Measurements from ENCODE around the gene TBC1D22A. TPM values are rescaled to one million over a fixed set of nuclear protein-coding genes. Genes with fewer than 3 reads are reported as not detected.

The TBC1D22A gene
- total and polyA plus RNA-seq, 2 donors (not counting 3 experiments of a cell fraction or from before 2014, with no cell fraction given): 26.1 to 32.4 TPM

DNA sequence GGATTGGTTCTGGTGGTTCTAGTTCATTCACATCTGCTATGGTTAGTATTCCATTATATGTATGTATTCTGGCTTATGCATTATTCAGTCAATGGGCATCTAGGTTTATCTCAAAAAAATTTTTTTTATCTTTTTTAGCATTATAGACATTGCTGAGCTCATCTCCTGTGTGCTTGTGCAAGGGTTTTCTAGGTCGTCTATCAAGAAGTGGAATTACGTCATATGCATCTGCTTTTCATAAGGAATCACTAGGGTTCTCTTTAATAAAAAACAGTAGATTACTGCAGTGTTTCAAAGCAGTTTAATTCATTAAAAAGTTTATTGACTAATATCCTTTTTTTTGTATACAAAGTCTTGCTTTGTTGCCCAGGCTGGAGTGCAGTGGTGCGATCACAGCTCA lies 21.3 kb downstream of the TBC1D22A start:
- no TSS peak for BruUV-seq (replicated peaks)
- Histone ChIP-seq H3K9me3 (replicated peaks; ENCODE audit: control insufficient read depth, insufficient read depth, low read length) (no peaks in the 10 kb centered on the region), H2AFZ (ENCODE audit: low read depth, low read length) (no peak overlapping the region), H3K4me3 (replicated peaks in 1 of 3; ENCODE audit: insufficient read depth in 1 of 3, low read depth in 1 of 3, low read length in 3 of 3) (no peak overlapping the region), H3K27ac (ENCODE audit: insufficient read depth, low read depth, low read length) (no peak overlapping the region), H4K20me1 (replicated peaks; ENCODE audit: control insufficient read depth, extremely low read depth, insufficient read depth, low read length) (no peaks in the 10 kb centered on the region), H3K27me3 (ENCODE audit: control insufficient read depth in 2 of 2, insufficient read depth in 2 of 2, low read length in 2 of 2) (no peaks in the 10 kb centered on the region), H3K4me1 (ENCODE audit: control insufficient read depth, extremely low read depth, insufficient read depth, low read length) (peaks cover 5% of the 10 kb centered on the region), H3K79me2 (ENCODE audit: control insufficient read depth, insufficient read depth, low read length) (peaks cover 42% of the 10 kb centered on the region), H3K4me2 (ENCODE audit: insufficient read depth, low read length) (no peak overlapping the region), H3K9ac (replicated peaks; ENCODE audit: extremely low read depth, insufficient read depth, low read length) (no peak overlapping the region), H3K9me1 (replicated peaks; ENCODE audit: control insufficient read depth, extremely low read depth, insufficient read depth, low read length) (no peaks in the 10 kb centered on the region), H3K36me3 (ENCODE audit: control insufficient read depth in 2 of 2, extremely low read depth in 1 of 2, insufficient read depth in 2 of 2, low read length in 2 of 2) (no peaks in the 10 kb centered on the region)
- DNase-seq (ENCODE audit: low read depth, low spot score) (no peak), FAIRE-seq (no peak)
- ChIA-PET POLR2A (no interaction called here), CTCF (no interaction called here)
- TF ChIP-seq FOS (IDR thresholded peaks at IDR 0.05; ENCODE audit: borderline replicate concordance, insufficient read depth, low read length) (no peak), MYC (IDR thresholded peaks at IDR 0.05; ENCODE audit: low read depth, low read length) (no peak)
- intact Hi-C loops (cut with micrococcal nuclease) (no loop called here), dilution Hi-C loops (cut with MboI; ENCODE audit: extremely low pct_ligation_motif_present, low sequenced_read_pairs) (no loop called here)

DNA sequence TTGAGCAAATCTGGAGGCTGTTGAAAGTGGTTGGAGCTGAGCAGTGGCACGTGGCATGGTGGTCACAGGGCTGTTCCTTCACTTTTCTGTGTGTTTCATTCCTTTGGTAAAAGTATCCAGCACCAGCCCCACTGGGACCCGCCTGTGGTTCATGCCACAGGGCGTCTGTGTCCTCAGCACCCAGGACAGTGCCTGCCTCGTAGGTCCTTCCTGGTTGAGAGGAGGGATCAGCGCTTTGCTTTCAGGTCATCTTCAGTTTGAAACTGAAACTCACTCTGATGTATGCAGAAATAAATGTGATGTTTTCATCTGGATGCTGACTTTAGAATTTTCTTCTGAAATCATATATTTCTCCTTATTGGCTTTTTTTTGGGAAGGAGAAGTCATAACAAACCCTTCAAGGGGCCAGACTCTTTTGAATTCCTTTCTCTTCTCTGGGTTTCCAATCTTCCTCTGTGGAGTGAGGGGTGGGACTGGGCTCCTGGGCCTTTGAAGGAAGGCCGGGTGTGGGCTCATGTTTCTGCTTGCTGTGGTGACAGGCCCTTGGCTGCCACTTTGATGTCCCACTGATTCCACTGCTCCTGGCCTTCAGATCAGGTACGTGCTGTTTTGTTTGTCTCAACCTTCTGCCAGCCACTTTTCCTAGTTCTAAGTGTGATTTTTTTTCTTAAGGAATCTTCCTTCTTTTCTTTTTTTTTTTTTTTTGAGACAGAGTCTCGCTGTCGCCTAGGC lies 26.2 kb downstream of the TBC1D22A start:
- Histone ChIP-seq H3K36me3 (ENCODE audit: control insufficient read depth in 2 of 2, extremely low read depth in 1 of 2, insufficient read depth in 2 of 2, low read length in 2 of 2) (peaks cover 0 to 2% of the 10 kb centered on the region in 2 experiments), H3K9me1 (replicated peaks; ENCODE audit: control insufficient read depth, extremely low read depth, insufficient read depth, low read length) (no peaks in the 10 kb centered on the region), H3K9ac (replicated peaks; ENCODE audit: extremely low read depth, insufficient read depth, low read length) (no peak overlapping the region), H3K4me2 (ENCODE audit: insufficient read depth, low read length) (no peak overlapping the region), H2AFZ (ENCODE audit: low read depth, low read length) (no peak overlapping the region), H3K9me3 (replicated peaks; ENCODE audit: control insufficient read depth, insufficient read depth, low read length) (no peaks in the 10 kb centered on the region), H3K27ac (ENCODE audit: insufficient read depth, low read depth, low read length) (no peak overlapping the region), H4K20me1 (replicated peaks; ENCODE audit: control insufficient read depth, extremely low read depth, insufficient read depth, low read length) (no peaks in the 10 kb centered on the region), H3K79me2 (ENCODE audit: control insufficient read depth, insufficient read depth, low read length) (peaks cover 22% of the 10 kb centered on the region), H3K27me3 (ENCODE audit: control insufficient read depth in 2 of 2, insufficient read depth in 2 of 2, low read length in 2 of 2) (no peaks in the 10 kb centered on the region), H3K4me3 (replicated peaks in 1 of 3; ENCODE audit: insufficient read depth in 1 of 3, low read depth in 1 of 3, low read length in 3 of 3) (no peak overlapping the region), H3K4me1 (ENCODE audit: control insufficient read depth, extremely low read depth, insufficient read depth, low read length) (peaks cover 30% of the 10 kb centered on the region)
- TF ChIP-seq MYC (IDR thresholded peaks at IDR 0.05; ENCODE audit: low read depth, low read length) (no peak), POLR2A (IDR thresholded peaks at IDR 0.05; ENCODE audit: low read depth, low read length) (no peak), GATA2 (IDR thresholded peaks at IDR 0.05; ENCODE audit: insufficient read depth, insufficient read length, low read depth, low read length) (no peak), FOS (IDR thresholded peaks at IDR 0.05; ENCODE audit: borderline replicate concordance, insufficient read depth, low read length) (no peak), POLR2AphosphoS5 (IDR thresholded peaks at IDR 0.05; ENCODE audit: insufficient read depth, low read depth, low read length) (no peak), JUN (IDR thresholded peaks at IDR 0.05; ENCODE audit: borderline replicate concordance, insufficient read depth, insufficient read length, low read depth) (no peak), EZH2 (IDR thresholded peaks at IDR 0.05; ENCODE audit: borderline replicate concordance, low read depth, low read length, severe bottlenecking) (no peak)
- TF ChIP-seq, protein P1, sequence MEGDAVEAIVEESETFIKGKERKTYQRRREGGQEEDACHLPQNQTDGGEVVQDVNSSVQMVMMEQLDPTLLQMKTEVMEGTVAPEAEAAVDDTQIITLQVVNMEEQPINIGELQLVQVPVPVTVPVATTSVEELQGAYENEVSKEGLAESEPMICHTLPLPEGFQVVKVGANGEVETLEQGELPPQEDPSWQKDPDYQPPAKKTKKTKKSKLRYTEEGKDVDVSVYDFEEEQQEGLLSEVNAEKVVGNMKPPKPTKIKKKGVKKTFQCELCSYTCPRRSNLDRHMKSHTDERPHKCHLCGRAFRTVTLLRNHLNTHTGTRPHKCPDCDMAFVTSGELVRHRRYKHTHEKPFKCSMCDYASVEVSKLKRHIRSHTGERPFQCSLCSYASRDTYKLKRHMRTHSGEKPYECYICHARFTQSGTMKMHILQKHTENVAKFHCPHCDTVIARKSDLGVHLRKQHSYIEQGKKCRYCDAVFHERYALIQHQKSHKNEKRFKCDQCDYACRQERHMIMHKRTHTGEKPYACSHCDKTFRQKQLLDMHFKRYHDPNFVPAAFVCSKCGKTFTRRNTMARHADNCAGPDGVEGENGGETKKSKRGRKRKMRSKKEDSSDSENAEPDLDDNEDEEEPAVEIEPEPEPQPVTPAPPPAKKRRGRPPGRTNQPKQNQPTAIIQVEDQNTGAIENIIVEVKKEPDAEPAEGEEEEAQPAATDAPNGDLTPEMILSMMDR (IDR thresholded peaks at IDR 0.05; ENCODE audit: extremely low read depth in 1 of 2, insufficient read depth in 1 of 2, low read depth in 1 of 2, low read length in 2 of 2): no peak
- TF ChIP-seq, protein P2, sequence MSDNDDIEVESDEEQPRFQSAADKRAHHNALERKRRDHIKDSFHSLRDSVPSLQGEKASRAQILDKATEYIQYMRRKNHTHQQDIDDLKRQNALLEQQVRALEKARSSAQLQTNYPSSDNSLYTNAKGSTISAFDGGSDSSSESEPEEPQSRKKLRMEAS (IDR thresholded peaks at IDR 0.05; ENCODE audit: insufficient read depth, insufficient read length): no peak
- intact Hi-C loops (cut with micrococcal nuclease) (no loop called here), dilution Hi-C loops (cut with MboI; ENCODE audit: extremely low pct_ligation_motif_present, low sequenced_read_pairs) (no loop called here)
- BruUV-seq (replicated peaks): no TSS peak
- DNase-seq (ENCODE audit: low read depth, low spot score): no peak
- ChIA-PET CTCF (interaction anchor here (1.0 kb wide), 1 partner anchor 10 kb away, joined by 3 read pairs; no protein-coding TSS in a partner anchor), POLR2A (no interaction called here)
- FAIRE-seq: no peak
